Mucosa of stomach (tissue), 1 donor: ENCODE measurements around the gene GNAQ.
"Not testable (repeated sequence)": the region's sequence is repeated elsewhere in the genome, so short reads cannot be mapped to it uniquely, and the experiment has no call there.

Experiments used
- H3K27me3 ChIP-seq: one replicate; pipeline ENCODE4 v1.7.0; 2013; ENCODE audit warnings: mild to moderate bottlenecking, low read length; ENCODE audit not compliant: control insufficient read depth, insufficient read depth
- H3K36me3 ChIP-seq: one replicate; pipeline ENCODE4 v1.7.0; 2013; ENCODE audit warnings: low read length; ENCODE audit not compliant: control insufficient read depth, insufficient read depth
- H3K4me1 ChIP-seq: one replicate; pipeline ENCODE4 v1.7.0; 2013; ENCODE audit warnings: mild to moderate bottlenecking, low read length; ENCODE audit not compliant: control insufficient read depth, insufficient read depth
- H3K4me3 ChIP-seq: one replicate; pipeline ENCODE4 v1.7.0; 2013; ENCODE audit warnings: low read length
- H3K9ac ChIP-seq: one replicate; pipeline ENCODE4 v1.7.0; 2013; ENCODE audit warnings: mild to moderate bottlenecking, low read length, moderate library complexity
- H3K9me3 ChIP-seq: one replicate; pipeline ENCODE4 v1.7.0; 2013; ENCODE audit warnings: mild to moderate bottlenecking, low read length, moderate library complexity; ENCODE audit not compliant: control insufficient read depth
- donor health status: Pancreatic carcinoma.

Gene GNAQ

GRCh38 chr9:77876590-77876989 lies 155.0 kb downstream of the GNAQ start:
- Histone ChIP-seq H3K9ac (no peak overlapping the region), H3K4me1 (peaks cover 38% of the 10 kb centered on the region), H3K9me3 (no peaks in the 10 kb centered on the region), H3K36me3 (no peaks in the 10 kb centered on the region), H3K4me3 (no peak overlapping the region), H3K27me3 (no peaks in the 10 kb centered on the region)

- H3K27me3 ChIP-seq: no peaks in the 10 kb centered on the region
- H3K9ac ChIP-seq: no peak overlapping the region
- peaks cover 38% of the 10 kb centered on the region for H3K4me1 ChIP-seq
- no peaks in the 10 kb centered on the region for H3K9me3 ChIP-seq
- H3K4me3 ChIP-seq: no peak overlapping the region
- no peaks in the 10 kb centered on the region for H3K36me3 ChIP-seq
These were observed 155.5 kb downstream of the GNAQ start for GRCh38 chr9:77876091-77876490.

- H3K9me3 ChIP-seq: no peaks in the 10 kb centered on the region
- no peak overlapping the region for H3K9ac ChIP-seq
- no peak overlapping the region for H3K4me3 ChIP-seq
- H3K36me3 ChIP-seq: no peaks in the 10 kb centered on the region
- peaks cover 18% of the 10 kb centered on the region for H3K4me1 ChIP-seq
- H3K27me3 ChIP-seq: no peaks in the 10 kb centered on the region
These were observed 158.7 kb downstream of the GNAQ start for GRCh38 chr9:77872863-77873262.

- H3K9ac ChIP-seq: no peak overlapping the region
- H3K36me3 ChIP-seq: no peaks in the 10 kb centered on the region
- H3K4me1 ChIP-seq: peaks cover 23% of the 10 kb centered on the region
- no peaks in the 10 kb centered on the region for H3K27me3 ChIP-seq
- H3K9me3 ChIP-seq: no peaks in the 10 kb centered on the region
- H3K4me3 ChIP-seq: no peak overlapping the region
These were observed 159.4 kb downstream of the GNAQ start for GRCh38 chr9:77872177-77872576.

- H3K9ac ChIP-seq: no peak overlapping the region
- no peaks in the 10 kb centered on the region for H3K27me3 ChIP-seq
- H3K4me1 ChIP-seq: peaks cover 20% of the 10 kb centered on the region
- H3K36me3 ChIP-seq: no peaks in the 10 kb centered on the region
- no peak overlapping the region for H3K4me3 ChIP-seq
- no peaks in the 10 kb centered on the region for H3K9me3 ChIP-seq
These were observed 160.1 kb downstream of the GNAQ start for GRCh38 chr9:77871483-77871882.

- Histone ChIP-seq H3K4me3 (no peak overlapping the region), H3K27me3 (no peaks in the 10 kb centered on the region), H3K36me3 (no peaks in the 10 kb centered on the region), H3K9me3 (no peaks in the 10 kb centered on the region), H3K4me1 (peaks cover 16% of the 10 kb centered on the region), H3K9ac (no peak overlapping the region)
These were observed 164.7 kb downstream of the GNAQ start for GRCh38 chr9:77866878-77867277.

- Histone ChIP-seq H3K9ac (no peak overlapping the region), H3K4me1 (peaks cover 16% of the 10 kb centered on the region), H3K27me3 (no peaks in the 10 kb centered on the region), H3K36me3 (no peaks in the 10 kb centered on the region), H3K9me3 (no peaks in the 10 kb centered on the region), H3K4me3 (no peak overlapping the region)
These were observed 166.1 kb downstream of the GNAQ start for GRCh38 chr9:77865385-77866047.

- Histone ChIP-seq H3K36me3 (no peaks in the 10 kb centered on the region), H3K27me3 (no peaks in the 10 kb centered on the region), H3K4me3 (no peak overlapping the region), H3K9ac (no peak overlapping the region), H3K4me1 (peaks cover 16% of the 10 kb centered on the region), H3K9me3 (no peaks in the 10 kb centered on the region)
These were observed 167.3 kb downstream of the GNAQ start for GRCh38 chr9:77864211-77864889.

GRCh38 chr9:77863638-77864037 lies 168.0 kb downstream of the GNAQ start:
- H3K27me3 ChIP-seq, H3K9ac ChIP-seq, H3K9me3 ChIP-seq, H3K36me3 ChIP-seq, H3K4me3 ChIP-seq: not testable (repeated sequence)
- H3K4me1 ChIP-seq: peaks cover 16% of the 10 kb centered on the region

- not testable (repeated sequence) for H3K9ac ChIP-seq, H3K4me3 ChIP-seq, H3K36me3 ChIP-seq, H3K27me3 ChIP-seq, H3K9me3 ChIP-seq
- peaks cover 21% of the 10 kb centered on the region for H3K4me1 ChIP-seq
These were observed 170.7 kb downstream of the GNAQ start for GRCh38 chr9:77860953-77861352.

GRCh38 chr9:77857513-77858259 lies 173.9 kb downstream of the GNAQ start:
- Histone ChIP-seq H3K9ac (no peak overlapping the region), H3K9me3 (no peaks in the 10 kb centered on the region), H3K4me1 (peaks cover 11% of the 10 kb centered on the region), H3K4me3 (no peak overlapping the region), H3K27me3 (no peaks in the 10 kb centered on the region), H3K36me3 (no peaks in the 10 kb centered on the region)

GRCh38 chr9:77856615-77857014 lies 175.0 kb downstream of the GNAQ start:
- Histone ChIP-seq H3K36me3 (no peaks in the 10 kb centered on the region), H3K9me3 (no peaks in the 10 kb centered on the region), H3K27me3 (no peaks in the 10 kb centered on the region), H3K4me1 (peaks cover 21% of the 10 kb centered on the region), H3K4me3 (no peak overlapping the region), H3K9ac (no peak overlapping the region)
